HT1080 (cell line): Measurements from ENCODE around the gene ITPKB. TPM values are rescaled to one million over a fixed set of nuclear protein-coding genes. Genes with fewer than 3 reads are reported as not detected.

Source experiments
- DNase-seq: peaks from one replicate; pipeline ENCODE4 v3.0.0-alpha.2; 2015; ENCODE audit warnings: low read depth
- small RNA-seq: library from RNA; depleted of rRNA; stranded (forward); fragments of <200 nt; gene quantifications from one replicate; pipeline ENCODE3, GENCODE V24; 2014
- total RNA-seq: library from RNA; depleted of rRNA; stranded (reverse); fragments of >200 nt; shearing (Covaris generic); gene quantifications from 2 replicates; pipeline ENCODE4 v1.2.3, GENCODE V29; 2014; rRNA removed

ITPKB gene
- total RNA-seq, 1 experiment from 2014 or later: 8.0 TPM

GRCh38 chr1:226586116-226586515 is 153.0 kb downstream of the ITPKB start:
- DNase-seq: no peak

- no peak for DNase-seq
Observed at GRCh38 chr1:226584164-226584563, 154.9 kb downstream of the ITPKB start.

- DNase-seq: no peak
Observed at GRCh38 chr1:226582966-226583365, 156.1 kb downstream of the ITPKB start.

Small RNAs within 50 kb of the gene (small RNA-seq; reads per million reads assigned to genes)
- gene RPS27P5: not detected

Other genes starting within 250 kb of the ITPKB start
- gene STUM, start 190.5 kb downstream of the ITPKB start, total RNA-seq: not detected in 2 replicates
- gene PSEN2, start 131.3 kb upstream of the ITPKB start, total RNA-seq: 24.5 and 29.1 TPM in 2 replicates
- gene COQ8A, start 201.0 kb upstream of the ITPKB start, total RNA-seq: 35.8 and 38.6 TPM in 2 replicates